Osteocyte (in vitro differentiated cells): ENCODE data around the gene ETS1. TPM values are rescaled to one million over a fixed set of nuclear protein-coding genes. Genes with fewer than 3 reads are reported as not detected.

Source experiments
- DNase-seq: peaks from one replicate; pipeline ENCODE4 v3.0.0; 2021; ENCODE audit warnings: mixed read lengths; ENCODE audit not compliant: unreplicated experiment; ENCODE audit errors: extremely low spot score
- H3K27ac Mint-ChIP-seq: one replicate; pipeline ENCODE4 v1.8.0; 2021; ENCODE audit warnings: mild to moderate bottlenecking, mixed read lengths; ENCODE audit not compliant: unreplicated experiment
- H3K27me3 Mint-ChIP-seq: one replicate; pipeline ENCODE4 v1.8.0; 2021; ENCODE audit warnings: mixed read lengths; ENCODE audit not compliant: unreplicated experiment
- H3K36me3 Mint-ChIP-seq: one replicate; pipeline ENCODE4 v1.8.0; 2021; ENCODE audit warnings: mixed read lengths; ENCODE audit not compliant: unreplicated experiment
- H3K4me1 Mint-ChIP-seq: one replicate; pipeline ENCODE4 v1.8.0; 2021; ENCODE audit warnings: mixed read lengths; ENCODE audit not compliant: unreplicated experiment
- H3K4me3 Mint-ChIP-seq: one replicate; pipeline ENCODE4 v1.8.0; 2021; ENCODE audit warnings: mild to moderate bottlenecking, moderate library complexity, mixed read lengths; ENCODE audit not compliant: unreplicated experiment
- H3K9me3 Mint-ChIP-seq: one replicate; pipeline ENCODE4 v1.8.0; 2021; ENCODE audit warnings: mixed read lengths; ENCODE audit not compliant: unreplicated experiment
- CTCF ChIP-seq: fragments of 200-600 bp; sonication (generic); IDR thresholded peaks from 2 replicates; pipeline ENCODE4 v1.5.0; 2021; ENCODE audit warnings: antibody characterized with exemption, mild to moderate bottlenecking, moderate library complexity
- total RNA-seq: library from RNA; stranded (reverse); gene quantifications from 2 replicates; pipeline ENCODE4 v1.2.1, GENCODE V29; 2021

ETS1 gene
- total RNA-seq, 1 donor from 2014 or later, result 77.9 TPM

- H3K36me3 Mint-ChIP-seq, result no peaks in the 10 kb centered on the region
- peak overlapping the region; percentile 70 for H3K27ac Mint-ChIP-seq
- DNase-seq, result no peak
- no peak overlapping the region for H3K4me3 Mint-ChIP-seq
- no peaks in the 10 kb centered on the region for H3K27me3 Mint-ChIP-seq
- H3K9me3 Mint-ChIP-seq, result no peaks in the 10 kb centered on the region
- H3K4me1 Mint-ChIP-seq, result peaks cover 34% of the 10 kb centered on the region
- TF ChIP-seq CTCF, result no peak
Measured at GRCh38 chr11:128621601-128622501, 34.5 kb upstream of the ETS1 start.

DNA sequence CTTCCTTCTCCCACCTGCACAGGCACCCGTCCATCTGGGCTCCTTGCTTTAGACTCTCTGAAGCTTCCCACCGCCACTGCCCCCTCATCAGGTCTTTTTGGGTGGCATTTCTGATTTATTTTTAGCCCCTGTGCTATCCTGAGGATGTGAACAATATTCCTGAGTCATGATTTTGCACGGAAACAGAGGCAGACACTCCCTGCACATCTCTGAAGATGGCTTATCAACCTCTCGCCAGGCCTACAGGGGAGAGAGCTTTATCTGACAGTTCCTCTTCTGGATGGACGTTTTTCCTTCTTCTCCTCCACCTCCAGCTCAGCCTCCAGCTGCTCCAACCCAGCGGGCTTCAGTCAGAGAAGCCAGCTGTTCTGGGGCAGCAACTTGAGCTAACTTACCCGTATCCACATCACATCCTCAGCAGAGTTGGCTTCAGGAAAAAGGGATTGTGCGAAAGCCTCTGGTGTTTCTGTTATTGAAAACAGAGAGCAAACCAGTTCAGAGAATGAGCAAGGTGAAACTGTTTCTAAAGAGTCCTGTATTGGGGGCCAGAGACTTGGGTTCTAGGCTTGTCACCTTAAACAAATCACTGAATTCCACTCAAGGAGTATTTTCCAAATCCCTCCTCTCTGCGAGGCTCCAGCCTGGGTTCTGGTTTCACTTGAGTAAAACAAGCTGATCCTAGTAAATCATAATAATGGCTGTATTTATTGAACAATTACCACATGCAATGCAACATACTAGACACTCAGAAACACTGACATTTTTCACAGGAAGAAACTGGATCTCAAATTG, 33.1 kb upstream of the ETS1 start:
- no peak for TF ChIP-seq CTCF
- DNase-seq, result no peak
- H3K4me3 Mint-ChIP-seq, result no peak overlapping the region

DNA sequence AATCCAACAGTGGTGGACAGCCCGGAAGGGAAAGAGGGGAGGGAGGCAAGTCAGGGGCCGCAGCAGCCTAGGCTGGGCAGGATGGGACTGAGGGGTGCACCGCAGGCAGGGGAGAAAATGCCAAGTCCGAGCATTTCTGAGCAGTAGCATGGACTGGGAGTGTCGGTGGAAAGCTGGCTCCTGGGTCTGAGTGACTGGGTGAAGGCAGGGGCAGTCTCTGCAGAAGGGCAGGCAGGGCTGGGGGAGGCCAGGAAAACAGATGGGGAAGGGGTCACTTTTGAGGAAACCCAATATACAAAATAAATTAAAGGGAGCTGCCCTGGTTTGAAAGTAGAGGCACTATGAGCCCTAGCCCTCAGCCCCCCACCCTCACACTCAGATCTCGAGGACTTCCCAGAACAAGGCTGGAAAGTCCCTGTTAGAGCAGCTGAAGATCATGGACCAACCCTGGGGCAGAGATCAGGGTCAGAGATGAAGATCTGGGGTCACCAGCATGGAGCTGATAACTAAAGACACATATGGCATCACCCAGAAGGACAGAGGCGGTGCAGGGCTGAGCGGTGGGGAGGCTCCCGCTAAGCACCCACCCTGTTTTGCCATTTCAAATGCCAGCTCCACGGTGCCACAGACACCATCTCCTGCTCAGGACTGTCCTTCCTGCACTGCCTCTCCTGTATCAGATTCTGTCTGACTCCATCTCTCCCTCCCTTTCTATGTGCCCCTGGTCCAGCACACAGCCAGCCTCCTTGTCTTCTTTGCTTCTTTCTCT, 32.4 kb upstream of the ETS1 start:
- H3K4me3 Mint-ChIP-seq, result no peak overlapping the region

More for the DNA sequence above, 33.1 kb upstream of the ETS1 start:
- H3K36me3 Mint-ChIP-seq, result no peaks in the 10 kb centered on the region
- no peaks in the 10 kb centered on the region for H3K27me3 Mint-ChIP-seq
- H3K4me1 Mint-ChIP-seq, result peaks cover 26% of the 10 kb centered on the region
- H3K27ac Mint-ChIP-seq, result no peak overlapping the region
- no peaks in the 10 kb centered on the region for H3K9me3 Mint-ChIP-seq

DNA sequence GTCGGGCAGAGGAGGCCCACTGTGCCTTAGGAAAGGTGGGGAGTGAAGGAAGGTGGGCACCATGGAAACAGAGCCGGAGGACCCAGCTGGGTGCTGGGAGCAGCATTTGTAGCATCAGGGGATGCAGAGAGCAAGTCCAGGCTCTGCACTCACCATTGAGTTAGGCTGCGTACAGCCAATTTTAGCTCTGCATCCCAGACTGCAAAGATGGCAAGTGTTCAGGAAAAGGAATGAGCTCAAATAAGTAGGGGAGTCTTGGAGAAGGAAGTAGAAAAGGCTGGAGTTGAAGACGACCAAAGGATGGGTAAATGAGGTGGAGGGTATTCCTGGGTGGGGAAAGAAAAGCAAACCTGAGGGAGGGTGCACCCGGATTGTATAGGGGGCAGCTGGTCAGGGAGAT, 31.6 kb upstream of the ETS1 start:
- Mint-ChIP-seq H3K27me3 (peaks cover 6% of the 10 kb centered on the region), H3K4me3 (no peak overlapping the region), H3K27ac (no peak overlapping the region), H3K9me3 (no peaks in the 10 kb centered on the region), H3K36me3 (no peaks in the 10 kb centered on the region), H3K4me1 (peaks cover 23% of the 10 kb centered on the region)
- no peak for DNase-seq
- TF ChIP-seq CTCF, result no peak

More for the DNA sequence above, 32.4 kb upstream of the ETS1 start:
- TF ChIP-seq CTCF, result no peak
- Mint-ChIP-seq H3K4me1 (peaks cover 25% of the 10 kb centered on the region), H3K9me3 (no peaks in the 10 kb centered on the region), H3K36me3 (no peaks in the 10 kb centered on the region), H3K27ac (no peak overlapping the region), H3K27me3 (peaks cover 2% of the 10 kb centered on the region)
- no peak for DNase-seq
